Keratinocyte (primary cell): ENCODE results near the gene UBC.

Source experiments
- CTCF ChIP-seq, 3 experiments: IDR thresholded peaks in 1 of 3; conservative IDR thresholded peaks in 1 of 3; optimal IDR thresholded peaks in 1 of 3; 2 replicates in 2 of 3; 3 replicates in 1 of 3; pipeline versions ENCODE3 to v1.5.1; 2011; ENCODE audit warnings: low read length in 3 of 3, mild to moderate bottlenecking in 3 of 3, moderate library complexity in 2 of 3, control low read depth in 1 of 3, inconsistent platforms in 1 of 3; ENCODE audit not compliant: insufficient read depth in 2 of 3; ENCODE audit errors: extremely low read depth in 1 of 3
- EZH2 ChIP-seq: IDR thresholded peaks from one replicate; pipeline ENCODE4 v1.6.1; 2012; ENCODE audit warnings: inconsistent platforms, mild to moderate bottlenecking, low read length, moderate library complexity

- TF ChIP-seq CTCF (optimal IDR thresholded peaks at IDR 0.05 in 1 of 3, IDR thresholded peaks at IDR 0.05 in 1 of 3, conservative IDR thresholded peaks at IDR 0.05 in 1 of 3; ENCODE audit: extremely low read depth in 1 of 3, insufficient read depth in 2 of 3, low read length in 3 of 3), result no peak
- TF ChIP-seq EZH2, result no peak
Observed at GRCh38 chr12:124917841-124918621, 3.6 kb upstream of the UBC start.
